H4 (cell line): ENCODE measurements around the gene SMAGP. TPM values are rescaled to one million over a fixed set of nuclear protein-coding genes. Genes with fewer than 3 reads are reported as not detected.

ENCODE experiments used
- DNase-seq: peaks from one replicate; pipeline ENCODE4 v3.0.0-alpha.2; 2015; ENCODE audit warnings: low spot score
- total RNA-seq: library from RNA; depleted of rRNA; stranded (reverse); fragments of >200 nt; shearing (Covaris generic); gene quantifications from 2 replicates; pipeline ENCODE4 v1.2.3, GENCODE V29; 2014; rRNA removed

Gene SMAGP
- total RNA-seq, 1 experiment from 2014 or later = 13.8 TPM

DNA sequence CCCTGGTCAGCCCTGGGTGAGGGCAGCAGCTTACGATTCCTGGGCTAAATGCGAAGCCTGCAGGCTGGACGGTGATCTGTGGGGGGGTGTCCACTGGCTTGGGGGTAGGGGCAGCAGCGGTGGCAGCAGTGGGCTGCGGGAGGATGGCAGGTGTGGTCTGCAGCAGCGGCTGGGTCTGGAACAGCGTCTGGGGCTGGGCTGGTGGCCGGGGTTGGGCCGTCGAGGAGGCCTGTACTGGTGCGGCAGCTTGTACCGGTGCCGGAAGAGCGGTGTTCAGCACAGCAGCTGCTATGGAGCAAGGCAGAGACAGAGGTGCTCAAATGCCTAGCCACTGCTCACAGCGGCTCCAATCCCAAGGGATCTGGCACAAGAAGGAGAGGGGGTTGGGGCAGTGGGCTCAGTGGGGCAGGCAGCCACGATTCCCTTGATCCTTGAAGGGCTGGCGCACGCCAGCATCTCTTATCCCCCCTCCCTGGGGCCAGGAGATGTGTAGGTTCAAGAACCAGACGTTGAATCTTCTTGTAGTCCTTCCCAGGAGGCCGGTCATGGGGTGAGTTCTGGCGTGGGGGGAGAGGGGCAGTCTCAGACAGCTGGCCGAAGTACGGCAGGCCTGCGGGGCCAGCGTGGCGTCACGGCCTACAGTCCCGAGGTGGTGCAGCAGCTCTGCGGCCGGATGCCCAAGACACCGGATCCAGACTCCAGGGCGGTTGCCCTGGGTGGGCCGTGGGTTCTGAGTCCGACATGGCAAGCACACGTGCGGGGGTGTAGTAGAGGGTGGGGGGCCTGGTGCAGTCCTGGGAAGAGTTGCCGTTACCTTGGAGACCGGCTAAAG is 72.3 kb downstream of the SMAGP start:
- DNase-seq = no peak

GRCh38 chr12:51196547-51196946 is 73.7 kb downstream of the SMAGP start:
- DNase-seq = no peak

DNA sequence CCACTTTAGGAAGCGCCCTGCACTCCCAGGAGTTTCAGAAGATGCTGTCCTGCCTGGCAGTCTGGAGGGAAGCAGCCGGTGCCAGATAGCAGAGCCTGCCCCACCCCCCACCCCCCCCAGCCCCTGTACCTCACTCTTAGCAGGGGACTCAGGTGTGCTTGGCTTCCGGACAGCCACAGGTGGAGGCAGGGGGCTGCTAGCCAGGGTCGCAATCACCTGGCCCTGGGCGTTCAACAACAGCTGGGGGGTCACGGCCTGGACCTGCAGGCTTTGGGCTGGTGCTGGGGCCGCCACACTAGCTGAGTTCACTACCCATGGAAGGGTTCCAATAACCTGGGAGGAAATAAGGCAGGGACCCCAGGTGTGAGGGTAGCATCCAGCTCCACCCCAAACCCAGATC is 74.4 kb downstream of the SMAGP start:
- DNase-seq = no peak

Other genes starting within 250 kb of the SMAGP start
- gene SLC11A2, start 244.0 kb downstream of the SMAGP start, total RNA-seq = 19.9 and 21.5 TPM in 2 replicates
- 20.2 and 32.1 TPM in 2 replicates for gene LETMD1, start 222.1 kb downstream of the SMAGP start, total RNA-seq
- gene CSRNP2, start 186.8 kb downstream of the SMAGP start, total RNA-seq = 7.3 and 10.3 TPM in 2 replicates
- gene TFCP2, start 97.3 kb downstream of the SMAGP start, total RNA-seq = 4.7 and 6.5 TPM in 2 replicates
- 2.9 and 24.5 TPM in 2 replicates for gene POU6F1, start 52.4 kb downstream of the SMAGP start, total RNA-seq
- gene DAZAP2, start 31.6 kb downstream of the SMAGP start, total RNA-seq = 270 and 319 TPM in 2 replicates
- gene BIN2, start 53.8 kb upstream of the SMAGP start, total RNA-seq = not detected in 2 replicates
- not detected in 2 replicates for gene CELA1, start 76.3 kb upstream of the SMAGP start, total RNA-seq
- gene GALNT6, start 121.0 kb upstream of the SMAGP start, total RNA-seq = 0.06 TPM in 1 of 2 replicates, not detected in the other
- gene SLC4A8, start 154.4 kb upstream of the SMAGP start, total RNA-seq = 2.1 and 2.6 TPM in 2 replicates